Islet of Langerhans (tissue), 1 donor: Measurements from ENCODE around the gene MRPL47.

ENCODE experiments used
- FAIRE-seq: peaks from one replicate; lab custom pipeline; 2011; peaks lifted over from hg19 to GRCh38; lab: Jason Lieb, UNC

Gene MRPL47

GRCh38 chr3:179590669-179591068 is 13.8 kb downstream of the MRPL47 start:
- no peak for FAIRE-seq

GRCh38 chr3:179589143-179589542 is 15.3 kb downstream of the MRPL47 start:
- FAIRE-seq = no peak

- FAIRE-seq = no peak
Observed at GRCh38 chr3:179580992-179581391, 23.4 kb downstream of the MRPL47 start.

- FAIRE-seq = no peak
Observed at GRCh38 chr3:179565496-179565895, 38.9 kb downstream of the MRPL47 start.

- FAIRE-seq = no peak
Observed at GRCh38 chr3:179563271-179563783, 41.1 kb downstream of the MRPL47 start.

- peak; percentile 93 for FAIRE-seq
Observed at GRCh38 chr3:179562591-179563270, 41.7 kb downstream of the MRPL47 start, which contains the start of gene ACTL6A. ACTL6A (plus strand) TSS chr3:179562926; CDS start chr3:179563093, 167 bp downstream.

- no peak for FAIRE-seq
Observed at GRCh38 chr3:179560791-179561190, 43.6 kb downstream of the MRPL47 start.

- peak; percentile 76 for FAIRE-seq
Observed at GRCh38 chr3:179558742-179559364, 45.6 kb downstream of the MRPL47 start.

- no peak for FAIRE-seq
Observed at GRCh38 chr3:179551349-179552105, 52.9 kb downstream of the MRPL47 start.

GRCh38 chr3:179546814-179547241 is 57.6 kb downstream of the MRPL47 start:
- FAIRE-seq = no peak

- no peak for FAIRE-seq
Observed at GRCh38 chr3:179544981-179545645, 59.3 kb downstream of the MRPL47 start.

GRCh38 chr3:179542375-179542774 is 62.1 kb downstream of the MRPL47 start:
- no peak for FAIRE-seq

- no peak for FAIRE-seq
Observed at GRCh38 chr3:179541596-179541995, 62.8 kb downstream of the MRPL47 start.

GRCh38 chr3:179541094-179541493 is 63.3 kb downstream of the MRPL47 start:
- no peak for FAIRE-seq
